Chondrocyte (in vitro differentiated cells): ENCODE measurements around the gene TIAM2. TPM values are rescaled to one million over a fixed set of nuclear protein-coding genes. Genes with fewer than 3 reads are reported as not detected.

Experiments used
- DNase-seq: peaks from one replicate; pipeline ENCODE4 v3.0.0; 2021; ENCODE audit warnings: mixed read lengths, low spot score
- H3K27ac Mint-ChIP-seq: one replicate; pipeline ENCODE4 v1.8.0; 2021; ENCODE audit warnings: mild to moderate bottlenecking, moderate library complexity, mixed read lengths; ENCODE audit not compliant: unreplicated experiment
- H3K27me3 Mint-ChIP-seq: 2 replicates; pipeline ENCODE4 v1.8.0; 2021; ENCODE audit warnings: low read depth, mixed read lengths
- H3K36me3 Mint-ChIP-seq: 2 replicates; pipeline ENCODE4 v1.8.0; 2021; ENCODE audit warnings: low read depth, mixed read lengths
- H3K4me1 Mint-ChIP-seq: 2 replicates; pipeline ENCODE4 v1.8.0; 2021; ENCODE audit warnings: low read depth, mild to moderate bottlenecking, mixed read lengths
- H3K4me3 Mint-ChIP-seq: one replicate; pipeline ENCODE4 v1.8.0; 2021; ENCODE audit warnings: mild to moderate bottlenecking, moderate library complexity, mixed read lengths; ENCODE audit not compliant: unreplicated experiment
- H3K9me3 Mint-ChIP-seq: 2 replicates; pipeline ENCODE4 v1.8.0; 2021; ENCODE audit warnings: low read depth, mixed read lengths
- total RNA-seq: library from RNA; stranded (reverse); gene quantifications from 3 replicates; pipeline ENCODE4 v1.2.1, GENCODE V29; 2021
- TF ChIP-seq, protein P1 (sequence below): fragments of 200-600 bp; sonication (generic); IDR thresholded peaks from 2 replicates; pipeline ENCODE4 v1.5.0; 2021; ENCODE audit warnings: antibody characterized with exemption, mild to moderate bottlenecking, moderate library complexity

Gene TIAM2
- total RNA-seq, 1 donor from 2014 or later: 13.8 TPM

DNA sequence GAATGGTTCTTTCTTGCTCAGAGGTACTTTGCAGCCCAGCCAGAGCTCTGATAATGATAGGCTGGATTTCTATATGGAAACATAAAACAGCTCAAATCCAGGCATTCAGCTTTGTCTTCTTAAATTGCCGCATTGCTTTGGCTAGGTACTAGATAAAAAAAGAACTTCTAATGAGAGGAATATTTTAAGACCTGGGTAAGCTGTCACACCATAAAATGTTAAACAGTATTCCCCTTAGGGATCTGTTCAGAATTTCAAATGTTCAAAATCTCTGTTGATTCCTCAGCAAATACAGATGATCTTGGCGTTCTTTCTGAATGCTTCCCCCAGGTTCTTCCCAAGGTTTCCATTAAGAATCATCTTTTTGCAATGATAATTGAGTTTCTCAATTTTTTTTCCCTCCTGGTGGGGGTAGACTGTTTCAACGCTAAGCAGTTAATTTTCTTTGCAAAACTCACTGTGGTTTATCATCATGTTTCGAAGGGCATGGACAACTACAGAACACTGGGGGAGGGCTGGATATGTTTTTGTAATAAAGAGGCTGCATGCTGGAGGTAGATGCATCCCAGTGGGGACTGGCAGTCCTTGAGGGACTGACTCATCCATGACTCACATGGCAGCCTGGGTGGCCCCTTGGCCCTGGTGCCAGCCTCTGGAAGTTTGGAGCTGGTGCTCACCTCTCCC lies 31.0 kb downstream of the TIAM2 start:
- Mint-ChIP-seq H3K9me3 (no peaks in the 10 kb centered on the region), H3K4me1 (peaks cover 46% of the 10 kb centered on the region), H3K27me3 (no peaks in the 10 kb centered on the region), H3K4me3 (no peak overlapping the region), H3K27ac (peak overlapping the region; percentile 88), H3K36me3 (no peaks in the 10 kb centered on the region)
- DNase-seq: no peak
- TF ChIP-seq, protein P1, sequence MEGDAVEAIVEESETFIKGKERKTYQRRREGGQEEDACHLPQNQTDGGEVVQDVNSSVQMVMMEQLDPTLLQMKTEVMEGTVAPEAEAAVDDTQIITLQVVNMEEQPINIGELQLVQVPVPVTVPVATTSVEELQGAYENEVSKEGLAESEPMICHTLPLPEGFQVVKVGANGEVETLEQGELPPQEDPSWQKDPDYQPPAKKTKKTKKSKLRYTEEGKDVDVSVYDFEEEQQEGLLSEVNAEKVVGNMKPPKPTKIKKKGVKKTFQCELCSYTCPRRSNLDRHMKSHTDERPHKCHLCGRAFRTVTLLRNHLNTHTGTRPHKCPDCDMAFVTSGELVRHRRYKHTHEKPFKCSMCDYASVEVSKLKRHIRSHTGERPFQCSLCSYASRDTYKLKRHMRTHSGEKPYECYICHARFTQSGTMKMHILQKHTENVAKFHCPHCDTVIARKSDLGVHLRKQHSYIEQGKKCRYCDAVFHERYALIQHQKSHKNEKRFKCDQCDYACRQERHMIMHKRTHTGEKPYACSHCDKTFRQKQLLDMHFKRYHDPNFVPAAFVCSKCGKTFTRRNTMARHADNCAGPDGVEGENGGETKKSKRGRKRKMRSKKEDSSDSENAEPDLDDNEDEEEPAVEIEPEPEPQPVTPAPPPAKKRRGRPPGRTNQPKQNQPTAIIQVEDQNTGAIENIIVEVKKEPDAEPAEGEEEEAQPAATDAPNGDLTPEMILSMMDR: no peak

DNA sequence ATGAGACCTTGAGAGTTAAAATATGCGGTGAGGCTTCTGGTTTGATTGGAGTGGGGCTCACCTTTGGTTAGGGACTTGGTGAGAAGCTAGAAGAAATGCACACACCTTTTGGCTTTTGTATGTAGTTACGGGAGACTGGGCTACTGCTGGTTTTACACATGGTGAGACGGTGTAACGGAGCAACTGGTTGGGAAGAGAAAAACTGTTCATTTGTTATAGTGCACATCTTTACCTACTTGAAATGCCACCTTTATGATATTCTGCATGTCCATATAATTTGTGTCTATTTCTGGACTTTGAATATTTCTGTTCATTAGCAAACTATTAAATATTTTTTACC lies 31.6 kb downstream of the TIAM2 start:
- TF ChIP-seq, protein P1: no peak
- no peaks in the 10 kb centered on the region for H3K36me3 Mint-ChIP-seq
- no peak overlapping the region for H3K4me3 Mint-ChIP-seq
- H3K4me1 Mint-ChIP-seq: peaks cover 41% of the 10 kb centered on the region
- no peaks in the 10 kb centered on the region for H3K9me3 Mint-ChIP-seq
- H3K27ac Mint-ChIP-seq: peak overlapping the region; percentile 88
- DNase-seq: no peak
- H3K27me3 Mint-ChIP-seq: no peaks in the 10 kb centered on the region

DNA sequence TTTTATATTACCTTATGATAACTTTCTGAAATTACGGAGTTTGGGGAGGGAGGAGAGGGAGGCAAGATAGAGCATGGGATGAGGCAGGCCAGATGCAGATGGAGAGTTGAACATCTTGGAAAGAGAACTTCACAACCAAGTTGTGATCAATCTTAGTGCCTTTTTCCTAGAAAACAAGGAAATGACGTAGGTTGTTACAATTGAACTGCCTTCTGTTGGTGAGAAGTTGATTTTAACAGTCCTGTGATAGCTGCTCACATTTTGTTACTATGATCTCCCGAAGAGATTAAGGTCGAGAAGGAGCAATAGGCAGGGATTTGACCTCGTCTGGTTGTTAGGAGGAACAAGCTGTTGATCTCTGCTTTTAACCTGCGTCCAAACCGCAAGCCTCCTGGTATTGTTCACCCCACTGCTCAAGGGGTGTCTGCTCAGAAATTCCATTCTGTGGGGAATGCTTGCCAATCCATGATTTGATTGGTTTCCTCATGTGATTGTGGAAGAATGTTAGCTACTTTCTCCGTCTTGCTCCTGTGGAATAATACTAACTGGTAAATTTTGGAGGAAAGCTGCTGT lies 35.1 kb downstream of the TIAM2 start:
- H3K27me3 Mint-ChIP-seq: no peaks in the 10 kb centered on the region
- H3K27ac Mint-ChIP-seq: no peak overlapping the region
- no peak overlapping the region for H3K4me3 Mint-ChIP-seq
- H3K4me1 Mint-ChIP-seq: peaks cover 24% of the 10 kb centered on the region
- no peaks in the 10 kb centered on the region for H3K9me3 Mint-ChIP-seq
- no peaks in the 10 kb centered on the region for H3K36me3 Mint-ChIP-seq
- DNase-seq: no peak
- TF ChIP-seq, protein P1: no peak

DNA sequence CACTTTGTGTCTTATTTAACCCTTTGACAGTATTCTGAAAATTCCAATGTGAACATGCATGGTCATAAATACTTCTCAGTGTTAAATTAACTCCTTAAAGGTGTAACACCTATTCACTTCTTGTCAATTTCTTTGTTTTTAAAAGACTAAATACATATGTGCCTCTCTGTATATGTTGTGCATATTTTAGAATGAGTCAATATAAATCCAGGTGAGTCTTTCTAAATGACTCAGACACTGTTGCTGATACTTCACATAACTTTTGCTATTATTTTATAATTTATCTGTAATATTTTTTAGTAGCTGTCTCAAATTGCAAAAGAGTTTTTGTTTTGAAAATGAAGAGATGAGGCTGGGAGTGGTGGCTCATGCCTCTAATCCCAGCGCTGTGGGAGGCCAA lies 36.0 kb downstream of the TIAM2 start:
- Mint-ChIP-seq H3K4me3 (no peak overlapping the region), H3K4me1 (peaks cover 16% of the 10 kb centered on the region), H3K27me3 (no peaks in the 10 kb centered on the region), H3K36me3 (no peaks in the 10 kb centered on the region), H3K9me3 (no peaks in the 10 kb centered on the region), H3K27ac (no peak overlapping the region)
- no peak for DNase-seq
- TF ChIP-seq, protein P1: no peak

DNA sequence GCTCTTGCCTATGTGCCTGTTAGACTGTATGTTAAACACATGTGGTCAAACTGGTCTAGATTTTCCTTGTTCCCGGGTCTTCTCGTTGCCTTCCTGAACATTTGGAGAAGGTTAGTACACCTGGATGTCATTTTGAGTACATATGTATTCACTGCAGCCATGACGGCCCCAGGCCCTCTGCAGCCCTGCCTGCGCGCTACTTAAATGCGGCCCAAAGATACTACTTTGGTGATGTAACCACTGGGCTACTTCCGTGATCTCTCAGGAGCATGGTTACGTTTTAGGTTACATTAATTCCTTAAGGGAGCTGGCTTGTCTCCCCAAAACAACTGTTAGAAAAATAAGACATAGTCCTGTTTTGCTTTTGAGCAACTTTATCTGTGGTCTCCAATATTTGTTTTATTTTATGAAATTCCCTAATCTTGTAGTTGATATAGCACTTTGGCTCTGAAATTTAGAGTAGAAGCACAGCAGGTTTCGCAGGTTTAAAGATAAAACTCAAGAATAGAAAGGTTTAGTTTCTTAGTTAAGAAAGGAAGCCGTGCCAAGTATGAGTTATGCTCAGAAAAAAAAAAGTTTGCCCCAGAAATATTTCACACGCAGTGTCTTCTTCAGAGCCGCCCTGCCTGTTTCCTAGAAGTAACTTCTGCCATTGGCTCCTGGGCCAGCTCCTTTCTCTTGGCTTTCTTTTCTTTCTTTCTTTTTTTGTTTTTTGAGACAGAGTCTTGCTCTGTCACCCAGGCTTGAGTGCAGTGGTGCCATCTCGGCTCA lies 38.1 kb downstream of the TIAM2 start:
- Mint-ChIP-seq H3K27me3 (no peaks in the 10 kb centered on the region), H3K36me3 (no peaks in the 10 kb centered on the region), H3K9me3 (no peaks in the 10 kb centered on the region), H3K4me1 (peaks cover 8% of the 10 kb centered on the region), H3K4me3 (no peak overlapping the region), H3K27ac (no peak overlapping the region)
- DNase-seq: no peak
- TF ChIP-seq, protein P1: no peak
